Measurements from ENCODE around the gene TCF7L1. TPM values are rescaled to one million over a fixed set of nuclear protein-coding genes. Genes with fewer than 3 reads are reported as not detected.
A peak's percentile ranks its signal among the peaks of the same experiment; 100 is the strongest.

The TCF7L1 gene
- total RNA-seq, 2 experiments from 2014 or later: not detected

DNA sequence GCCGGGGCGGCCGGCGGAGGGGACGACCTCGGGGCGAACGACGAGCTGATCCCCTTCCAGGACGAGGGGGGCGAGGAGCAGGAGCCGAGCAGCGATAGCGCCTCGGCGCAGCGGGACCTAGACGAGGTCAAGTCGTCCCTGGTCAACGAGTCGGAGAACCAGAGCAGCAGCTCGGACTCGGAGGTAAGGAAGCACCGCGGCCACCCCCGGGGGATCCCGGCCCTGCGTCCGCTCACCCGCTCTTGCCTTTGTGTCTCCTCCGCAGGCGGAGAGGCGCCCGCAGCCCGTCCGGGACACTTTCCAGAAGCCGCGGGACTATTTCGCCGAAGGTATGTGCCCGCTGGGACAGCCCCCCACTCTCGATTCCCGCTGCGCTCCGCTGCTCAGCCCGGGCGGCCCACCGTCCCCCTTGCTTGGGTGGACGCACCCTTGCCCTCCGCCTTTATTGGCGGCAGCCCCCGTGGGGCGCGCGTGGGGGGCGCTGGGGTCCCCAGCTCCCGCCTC lies 611 bp downstream of the TCF7L1 start:
- Histone ChIP-seq H3K4me1 (ENCODE audit: insufficient read depth, low read length) (peaks cover 22% of the 10 kb centered on the region), H3K9me3 (ENCODE audit: control insufficient read depth in 1 of 2, insufficient read depth in 1 of 2, low read length in 2 of 2) (peaks cover 0 to 9% of the 10 kb centered on the region in 2 experiments), H3K27me3 (ENCODE audit: control insufficient read depth in 1 of 2, insufficient read depth in 2 of 2, low read length in 2 of 2) (peaks cover 32 to 77% of the 10 kb centered on the region in 2 experiments), H3K27ac (ENCODE audit: low read depth in 1 of 2, low read length in 2 of 2) (no peak overlapping the region), H3K4me3 (ENCODE audit: low read length) (peak overlapping the region; percentile 32), H3K36me3 (ENCODE audit: insufficient read depth, low read length) (no peaks in the 10 kb centered on the region)
- Mint-ChIP-seq H3K36me3 (ENCODE audit: low read depth) (no peaks in the 10 kb centered on the region), H3K4me3 (no peak overlapping the region), H3K4me1 (ENCODE audit: low read depth) (peaks cover 9% of the 10 kb centered on the region), H3K9me3 (no peaks in the 10 kb centered on the region), H3K27ac (no peak overlapping the region), H3K27me3 (peaks cover 70% of the 10 kb centered on the region)
- no peak for ATAC-seq (ENCODE audit: poor library complexity)
- POLR2A ChIA-PET: interaction anchor here (0.7 kb wide), 1 partner anchor 18 kb away, joined by 3 read pairs; no protein-coding TSS in a partner anchor
- CTCF ChIA-PET: interaction anchor here (1.0 kb wide), 1 partner anchor 13 kb away, joined by 3 read pairs; no protein-coding TSS in a partner anchor
- intact Hi-C loops (cut with DNase I, micrococcal nuclease): loop anchor here in 1 of 2 experiments (10.0 kb wide), 1 partner anchor 151 kb away; no protein-coding TSS in a partner anchor
- TF ChIP-seq, protein P1, sequence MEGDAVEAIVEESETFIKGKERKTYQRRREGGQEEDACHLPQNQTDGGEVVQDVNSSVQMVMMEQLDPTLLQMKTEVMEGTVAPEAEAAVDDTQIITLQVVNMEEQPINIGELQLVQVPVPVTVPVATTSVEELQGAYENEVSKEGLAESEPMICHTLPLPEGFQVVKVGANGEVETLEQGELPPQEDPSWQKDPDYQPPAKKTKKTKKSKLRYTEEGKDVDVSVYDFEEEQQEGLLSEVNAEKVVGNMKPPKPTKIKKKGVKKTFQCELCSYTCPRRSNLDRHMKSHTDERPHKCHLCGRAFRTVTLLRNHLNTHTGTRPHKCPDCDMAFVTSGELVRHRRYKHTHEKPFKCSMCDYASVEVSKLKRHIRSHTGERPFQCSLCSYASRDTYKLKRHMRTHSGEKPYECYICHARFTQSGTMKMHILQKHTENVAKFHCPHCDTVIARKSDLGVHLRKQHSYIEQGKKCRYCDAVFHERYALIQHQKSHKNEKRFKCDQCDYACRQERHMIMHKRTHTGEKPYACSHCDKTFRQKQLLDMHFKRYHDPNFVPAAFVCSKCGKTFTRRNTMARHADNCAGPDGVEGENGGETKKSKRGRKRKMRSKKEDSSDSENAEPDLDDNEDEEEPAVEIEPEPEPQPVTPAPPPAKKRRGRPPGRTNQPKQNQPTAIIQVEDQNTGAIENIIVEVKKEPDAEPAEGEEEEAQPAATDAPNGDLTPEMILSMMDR (IDR thresholded peaks at IDR 0.05): no peak
- DNase-seq: peak in 2 of 14 experiments; percentile 5 to 13

- Mint-ChIP-seq H3K27me3 (peaks cover 73% of the 10 kb centered on the region), H3K9me3 (no peaks in the 10 kb centered on the region), H3K27ac (no peak overlapping the region), H3K4me3 (peak overlapping the region; percentile 11), H3K36me3 (ENCODE audit: low read depth) (no peaks in the 10 kb centered on the region), H3K4me1 (ENCODE audit: low read depth) (peaks cover 9% of the 10 kb centered on the region)
- no peak overlapping the region for H3K27ac ChIP-seq (ENCODE audit: low read depth in 1 of 2, low read length in 2 of 2)
- DNase-seq (no peak), ATAC-seq (ENCODE audit: poor library complexity) (no peak)
- H3K27me3 ChIP-seq (ENCODE audit: control insufficient read depth in 1 of 2, insufficient read depth in 2 of 2, low read length in 2 of 2): peaks cover 32 to 78% of the 10 kb centered on the region in 2 experiments
- ChIA-PET CTCF (interaction anchor here (1.0 kb wide), 1 partner anchor 12 kb away, joined by 3 read pairs; no protein-coding TSS in a partner anchor), POLR2A (interaction anchor here (0.7 kb wide), 1 partner anchor 18 kb away, joined by 3 read pairs; no protein-coding TSS in a partner anchor)
- no peaks in the 10 kb centered on the region for H3K36me3 ChIP-seq (ENCODE audit: insufficient read depth, low read length)
- H3K4me1 ChIP-seq (ENCODE audit: insufficient read depth, low read length): peaks cover 22% of the 10 kb centered on the region
- TF ChIP-seq, protein P1 (IDR thresholded peaks at IDR 0.05): no peak
- intact Hi-C loops (cut with DNase I, micrococcal nuclease): loop anchor here in 1 of 2 experiments (10.0 kb wide), 1 partner anchor 150 kb away; no protein-coding TSS in a partner anchor
- no peak overlapping the region for H3K4me3 ChIP-seq (ENCODE audit: low read length)
- H3K9me3 ChIP-seq (ENCODE audit: control insufficient read depth in 1 of 2, insufficient read depth in 1 of 2, low read length in 2 of 2): peaks cover 0 to 9% of the 10 kb centered on the region in 2 experiments
These were observed 1.2 kb downstream of the TCF7L1 start for GRCh38 chr2:85134255-85134895.

GRCh38 chr2:85134896-85135659 lies 1.9 kb downstream of the TCF7L1 start:
- peaks cover 36 to 81% of the 10 kb centered on the region in 2 experiments for H3K27me3 ChIP-seq (ENCODE audit: control insufficient read depth in 1 of 2, insufficient read depth in 2 of 2, low read length in 2 of 2)
- intact Hi-C loops (cut with DNase I, micrococcal nuclease): loop anchor here in 1 of 2 experiments (10.0 kb wide), 1 partner anchor 150 kb away; no protein-coding TSS in a partner anchor
- H3K4me3 ChIP-seq (ENCODE audit: low read length): no peak overlapping the region
- ATAC-seq (ENCODE audit: poor library complexity) (no peak), DNase-seq (no peak)
- no peak overlapping the region for H3K27ac Mint-ChIP-seq
- H3K4me3 Mint-ChIP-seq: peak overlapping the region; percentile 11
- peaks cover 77% of the 10 kb centered on the region for H3K27me3 Mint-ChIP-seq
- no peaks in the 10 kb centered on the region for H3K36me3 ChIP-seq (ENCODE audit: insufficient read depth, low read length)
- TF ChIP-seq, protein P1 (IDR thresholded peaks at IDR 0.05): no peak
- ChIA-PET CTCF (no interaction called here), POLR2A (no interaction called here)
- H3K9me3 Mint-ChIP-seq: no peaks in the 10 kb centered on the region
- H3K27ac ChIP-seq (ENCODE audit: low read depth in 1 of 2, low read length in 2 of 2): no peak overlapping the region
- peaks cover 22% of the 10 kb centered on the region for H3K4me1 ChIP-seq (ENCODE audit: insufficient read depth, low read length)
- peaks cover 0 to 9% of the 10 kb centered on the region in 2 experiments for H3K9me3 ChIP-seq (ENCODE audit: control insufficient read depth in 1 of 2, insufficient read depth in 1 of 2, low read length in 2 of 2)
- H3K36me3 Mint-ChIP-seq (ENCODE audit: low read depth): no peaks in the 10 kb centered on the region
- H3K4me1 Mint-ChIP-seq (ENCODE audit: low read depth): peaks cover 9% of the 10 kb centered on the region
